ENCODE measurements around the gene LARP6. TPM values are rescaled to one million over a fixed set of nuclear protein-coding genes. Genes with fewer than 3 reads are reported as not detected.

Gene LARP6
- 1 to 10 TPM in 3 of 4 donors, not detected in 1; 2.3 to 7.1 (median 3.0) TPM for polyA plus RNA-seq
- long read RNA-seq, donor 1: 0 reads
- long read RNA-seq, donor 2: 0 reads
- long read RNA-seq, donor 3, full-length matches to known transcripts: 1 of 1 reads
- long read RNA-seq, donor 3, partial matches to known transcripts: 0 of 1 reads
- long read RNA-seq, donor 3, other reads (novel, unspliced or antisense): 0 of 1 reads
- long read RNA-seq, donor 4, full-length matches to known transcripts: 1 of 1 reads
- long read RNA-seq, donor 4, partial matches to known transcripts: 0 of 1 reads
- long read RNA-seq, donor 4, other reads (novel, unspliced or antisense): 0 of 1 reads
- long read RNA-seq, donor 5, partial matches to known transcripts: 0 of 1 reads
- long read RNA-seq, donor 5, other reads (novel, unspliced or antisense): 0 of 1 reads
- long read RNA-seq, donor 6, full-length matches to known transcripts: 2 of 2 reads
- long read RNA-seq, donor 6, partial matches to known transcripts: 0 of 2 reads
- long read RNA-seq, donor 6, other reads (novel, unspliced or antisense): 0 of 2 reads
- long read RNA-seq, donor 7, full-length matches to known transcripts: 21 of 21 reads
- long read RNA-seq, donor 7, partial matches to known transcripts: 0 of 21 reads
- long read RNA-seq, donor 7, other reads (novel, unspliced or antisense): 0 of 21 reads
- long read RNA-seq, donor 8, full-length matches to known transcripts: 3 of 3 reads
- long read RNA-seq, donor 8, partial matches to known transcripts: 0 of 3 reads
- long read RNA-seq, donor 8, other reads (novel, unspliced or antisense): 0 of 3 reads
- long read RNA-seq, donor 9: 0 reads
- long read RNA-seq, donor 10, full-length matches to known transcripts: 4 of 11 reads
- long read RNA-seq, donor 10, partial matches to known transcripts: 7 of 11 reads
- long read RNA-seq, donor 10, other reads (novel, unspliced or antisense): 0 of 11 reads

- Histone ChIP-seq H3K27me3 (ENCODE audit: control insufficient read depth in 3 of 3, insufficient read depth in 3 of 3, low read length in 3 of 3) (peaks cover 4 to 25% (median 12%) of the 10 kb centered on the region in 3 donors), H3K4me1 (ENCODE audit: control insufficient read depth in 3 of 3, insufficient read depth in 2 of 3, low read depth in 1 of 3, low read length in 2 of 3) (peaks cover 0 to 6% (median 4%) of the 10 kb centered on the region in 3 donors), H3K36me3 (ENCODE audit: control insufficient read depth in 3 of 3, insufficient read depth in 2 of 3, low read depth in 1 of 3, low read length in 3 of 3) (no peaks in the 10 kb centered on the region), H3K9me3 (ENCODE audit: control insufficient read depth in 2 of 2, insufficient read depth in 1 of 2, low read depth in 1 of 2, low read length in 1 of 2) (no peaks in the 10 kb centered on the region), H3K4me3 (ENCODE audit: low read depth in 1 of 3, low read length in 3 of 3) (peak within 1 kb of the TSS; percentile 47 to 51 (median 51)), H3K27ac (ENCODE audit: low read depth in 1 of 3, low read length in 2 of 3) (peak within 1 kb of the TSS in 2 of 3 donors; percentile 62)
- WGBS, 3 donors: 1% methylated on average over 36 to 78 of the region's 78 CpGs
- no peak for FAIRE-seq
- peak in 1 of 2 donors; percentile 70 for DNase-seq
Observed at GRCh38 chr15:70853973-70854665, at the start of gene LARP6. TSS of gene LARP6 (minus strand) at chr15:70854157. CDS start at chr15:70854088, 69 bp downstream.

GRCh38 chr15:70902107-70902506, 48.1 kb upstream of the LARP6 start:
- H3K4me3 ChIP-seq (ENCODE audit: low read depth in 1 of 3, low read length in 3 of 3): no peak overlapping the region
- H3K36me3 ChIP-seq (ENCODE audit: control insufficient read depth in 3 of 3, insufficient read depth in 2 of 3, low read depth in 1 of 3, low read length in 3 of 3): no peaks in the 10 kb centered on the region
- H3K4me1 ChIP-seq (ENCODE audit: control insufficient read depth in 3 of 3, insufficient read depth in 2 of 3, low read depth in 1 of 3, low read length in 2 of 3): peaks cover 0 to 8% (median 4%) of the 10 kb centered on the region in 3 donors
- peak overlapping the region in 1 of 3 donors; percentile 89 for H3K27ac ChIP-seq (ENCODE audit: low read depth in 1 of 3, low read length in 2 of 3)
- peak; percentile 43 to 90 for DNase-seq
- no peak for FAIRE-seq
- WGBS, 3 donors: 13 to 66% (median 49%) methylated on average over 1 of the region's 1 CpG
- H3K27me3 ChIP-seq (ENCODE audit: control insufficient read depth in 3 of 3, insufficient read depth in 3 of 3, low read length in 3 of 3): no peaks in the 10 kb centered on the region
- peaks cover 0 to 3% of the 10 kb centered on the region in 2 donors for H3K9me3 ChIP-seq (ENCODE audit: control insufficient read depth in 2 of 2, insufficient read depth in 1 of 2, low read depth in 1 of 2, low read length in 1 of 2)

DNA sequence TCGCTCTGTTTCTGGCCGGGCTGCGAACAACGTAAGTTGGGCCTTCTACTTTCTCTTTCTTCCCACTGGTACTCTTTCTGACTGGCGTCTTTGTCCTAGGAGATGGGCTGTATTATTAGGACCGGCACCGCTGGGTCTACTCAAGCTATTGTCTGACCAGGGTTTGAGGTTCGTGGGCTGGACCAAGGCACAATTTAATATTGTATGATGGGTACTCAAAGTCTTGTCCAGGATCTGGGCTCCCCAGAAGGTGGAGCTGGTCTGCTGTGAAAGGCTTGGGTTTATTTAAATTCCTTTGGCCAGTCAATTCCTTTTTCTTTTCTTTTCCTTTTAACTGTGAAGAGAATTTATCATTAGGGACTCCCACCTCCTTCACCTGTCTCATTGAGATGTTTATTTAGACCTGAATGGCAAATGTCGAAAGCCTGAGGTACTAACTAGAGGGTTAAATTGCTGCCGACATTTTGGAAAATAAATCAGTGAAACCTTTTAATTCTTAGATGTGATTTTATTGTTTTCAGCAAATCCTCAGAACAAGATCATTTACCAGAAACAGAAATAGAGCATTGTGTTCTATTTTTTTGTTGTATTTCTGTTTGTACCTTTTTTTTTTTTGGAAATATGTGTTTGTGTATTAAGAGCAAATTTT, 39.1 kb upstream of the LARP6 start:
- FAIRE-seq: no peak
- Histone ChIP-seq H3K9me3 (ENCODE audit: control insufficient read depth in 2 of 2, insufficient read depth in 1 of 2, low read depth in 1 of 2, low read length in 1 of 2) (no peaks in the 10 kb centered on the region), H3K4me1 (ENCODE audit: control insufficient read depth in 3 of 3, insufficient read depth in 2 of 3, low read depth in 1 of 3, low read length in 2 of 3) (peaks cover 0 to 7% (median 0%) of the 10 kb centered on the region in 3 donors), H3K27ac (ENCODE audit: low read depth in 1 of 3, low read length in 2 of 3) (peak overlapping the region; percentile 15 to 85 (median 40)), H3K27me3 (ENCODE audit: control insufficient read depth in 3 of 3, insufficient read depth in 3 of 3, low read length in 3 of 3) (no peaks in the 10 kb centered on the region), H3K4me3 (ENCODE audit: low read depth in 1 of 3, low read length in 3 of 3) (peak overlapping the region; percentile 37 to 76 (median 75)), H3K36me3 (ENCODE audit: control insufficient read depth in 3 of 3, insufficient read depth in 2 of 3, low read depth in 1 of 3, low read length in 3 of 3) (no peaks in the 10 kb centered on the region)
- WGBS, 3 donors: 3 to 7% (median 5%) methylated on average over 10 of the region's 10 CpGs
- peak in 1 of 2 donors; percentile 41 for DNase-seq

DNA sequence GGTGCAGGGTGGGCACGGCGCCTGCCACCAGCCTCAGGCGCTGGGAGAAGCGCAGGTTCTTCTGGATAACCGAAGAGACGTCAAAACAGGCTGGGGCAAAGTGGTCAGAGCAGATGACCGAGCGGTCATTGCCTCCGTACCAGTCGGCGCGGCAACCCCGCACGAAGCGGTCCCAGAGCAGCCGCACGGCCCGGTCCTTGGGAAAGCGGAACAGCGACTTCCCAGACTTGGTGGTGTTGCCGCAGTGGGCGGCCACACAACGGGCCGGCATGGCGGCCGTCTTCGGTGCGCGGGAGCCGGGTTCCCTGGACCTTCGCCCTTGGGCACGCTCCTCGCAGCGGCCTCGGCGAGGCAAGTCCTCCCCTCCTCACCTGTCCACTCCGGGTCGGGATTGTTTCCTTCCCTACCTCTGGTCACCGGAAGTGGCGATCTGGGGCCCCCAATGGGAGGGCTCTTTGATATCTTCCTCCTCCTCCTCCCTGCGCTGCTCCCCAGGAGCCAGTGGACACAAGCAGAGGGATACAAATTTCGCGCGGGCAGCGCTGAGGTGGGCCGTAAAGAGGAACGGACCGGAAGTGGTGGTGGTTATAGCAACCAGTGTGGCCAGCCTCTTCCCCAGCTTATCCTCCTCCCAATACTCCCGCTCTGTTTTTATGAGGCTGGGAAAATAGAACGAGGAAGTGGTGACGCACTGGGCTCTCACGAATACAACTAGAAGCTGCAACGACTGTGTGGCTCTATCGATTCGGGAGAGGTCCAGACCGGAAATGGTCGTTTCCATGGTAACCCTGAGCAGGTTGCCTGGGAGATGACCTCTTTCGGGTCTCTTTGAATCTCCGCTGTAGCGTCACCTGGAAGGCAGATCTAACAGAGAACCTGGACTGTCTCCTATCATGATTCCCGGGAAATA, 38.3 kb upstream of the LARP6 start, which contains the start of the genes LRRC49 and THAP10:
Gene LRRC49 (plus strand): TSS at position 825 of the 910 bp plus-strand sequence. CDS start 69 bp downstream, at position 894.
Gene THAP10 (minus strand): TSS at position 432 of the 910 bp plus-strand sequence. CDS start 161 bp downstream, at position 271.
- no peaks in the 10 kb centered on the region for H3K9me3 ChIP-seq (ENCODE audit: control insufficient read depth in 2 of 2, insufficient read depth in 1 of 2, low read depth in 1 of 2, low read length in 1 of 2)
- H3K27ac ChIP-seq (ENCODE audit: low read depth in 1 of 3, low read length in 2 of 3): peak within 1 kb of the TSS; percentile 40 to 85 (median 55)
- H3K4me1 ChIP-seq (ENCODE audit: control insufficient read depth in 3 of 3, insufficient read depth in 2 of 3, low read depth in 1 of 3, low read length in 2 of 3): peaks cover 0 to 7% (median 0%) of the 10 kb centered on the region in 3 donors
- DNase-seq: peak; percentile 88 to 93
- no peaks in the 10 kb centered on the region for H3K27me3 ChIP-seq (ENCODE audit: control insufficient read depth in 3 of 3, insufficient read depth in 3 of 3, low read length in 3 of 3)
- FAIRE-seq: no peak
- H3K36me3 ChIP-seq (ENCODE audit: control insufficient read depth in 3 of 3, insufficient read depth in 2 of 3, low read depth in 1 of 3, low read length in 3 of 3): no peaks in the 10 kb centered on the region
- peak within 1 kb of the TSS; percentile 37 to 76 (median 75) for H3K4me3 ChIP-seq (ENCODE audit: low read depth in 1 of 3, low read length in 3 of 3)
- 1 to 3% (median 1%) methylated on average over 57 to 61 of the region's 61 CpGs for WGBS, 3 donors

- FAIRE-seq: no peak
- no peak for DNase-seq
- Histone ChIP-seq H3K27me3 (ENCODE audit: control insufficient read depth in 3 of 3, insufficient read depth in 3 of 3, low read length in 3 of 3) (no peaks in the 10 kb centered on the region), H3K4me1 (ENCODE audit: control insufficient read depth in 3 of 3, insufficient read depth in 2 of 3, low read depth in 1 of 3, low read length in 2 of 3) (no peaks in the 10 kb centered on the region), H3K4me3 (ENCODE audit: low read depth in 1 of 3, low read length in 3 of 3) (no peak overlapping the region), H3K9me3 (ENCODE audit: control insufficient read depth in 2 of 2, insufficient read depth in 1 of 2, low read depth in 1 of 2, low read length in 1 of 2) (no peaks in the 10 kb centered on the region), H3K27ac (ENCODE audit: low read depth in 1 of 3, low read length in 2 of 3) (no peak overlapping the region), H3K36me3 (ENCODE audit: control insufficient read depth in 3 of 3, insufficient read depth in 2 of 3, low read depth in 1 of 3, low read length in 3 of 3) (no peaks in the 10 kb centered on the region)
- 72 to 75% (median 72%) methylated on average over 2 of the region's 2 CpGs for WGBS, 3 donors
Observed at GRCh38 chr15:70882361-70882760, 28.4 kb upstream of the LARP6 start.

- Histone ChIP-seq H3K4me3 (ENCODE audit: low read depth in 1 of 3, low read length in 3 of 3) (no peak overlapping the region), H3K27ac (ENCODE audit: low read depth in 1 of 3, low read length in 2 of 3) (no peak overlapping the region), H3K27me3 (ENCODE audit: control insufficient read depth in 3 of 3, insufficient read depth in 3 of 3, low read length in 3 of 3) (no peaks in the 10 kb centered on the region), H3K4me1 (ENCODE audit: control insufficient read depth in 3 of 3, insufficient read depth in 2 of 3, low read depth in 1 of 3, low read length in 2 of 3) (no peaks in the 10 kb centered on the region), H3K9me3 (ENCODE audit: control insufficient read depth in 2 of 2, insufficient read depth in 1 of 2, low read depth in 1 of 2, low read length in 1 of 2) (no peaks in the 10 kb centered on the region), H3K36me3 (ENCODE audit: control insufficient read depth in 3 of 3, insufficient read depth in 2 of 3, low read depth in 1 of 3, low read length in 3 of 3) (no peaks in the 10 kb centered on the region)
- FAIRE-seq: no peak
- 81 to 89% (median 87%) methylated on average over 2 of the region's 2 CpGs for WGBS, 3 donors
- DNase-seq: no peak
Observed at GRCh38 chr15:70880781-70881180, 26.8 kb upstream of the LARP6 start.

DNA sequence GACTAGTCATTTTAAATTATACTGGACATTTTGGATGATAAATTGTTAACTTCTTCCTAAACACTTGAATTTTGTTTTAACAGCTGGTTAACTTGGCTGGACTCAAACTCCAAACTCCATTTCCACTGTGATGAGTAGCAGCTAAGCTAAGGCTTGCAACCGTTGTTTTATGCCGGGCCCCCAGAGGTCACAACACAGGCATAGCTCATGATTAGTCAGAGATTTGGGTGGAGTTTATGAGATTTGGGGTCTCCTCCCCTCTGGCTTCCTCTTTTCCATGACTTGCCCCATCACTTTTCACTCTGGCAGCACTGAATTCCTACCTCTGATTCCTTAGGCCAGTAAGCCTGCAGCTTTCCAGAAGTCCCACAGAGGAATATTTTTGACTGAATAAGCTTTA, 25.4 kb upstream of the LARP6 start:
- Histone ChIP-seq H3K27me3 (ENCODE audit: control insufficient read depth in 3 of 3, insufficient read depth in 3 of 3, low read length in 3 of 3) (no peaks in the 10 kb centered on the region), H3K4me3 (ENCODE audit: low read depth in 1 of 3, low read length in 3 of 3) (no peak overlapping the region), H3K36me3 (ENCODE audit: control insufficient read depth in 3 of 3, insufficient read depth in 2 of 3, low read depth in 1 of 3, low read length in 3 of 3) (no peaks in the 10 kb centered on the region), H3K9me3 (ENCODE audit: control insufficient read depth in 2 of 2, insufficient read depth in 1 of 2, low read depth in 1 of 2, low read length in 1 of 2) (no peaks in the 10 kb centered on the region), H3K27ac (ENCODE audit: low read depth in 1 of 3, low read length in 2 of 3) (no peak overlapping the region), H3K4me1 (ENCODE audit: control insufficient read depth in 3 of 3, insufficient read depth in 2 of 3, low read depth in 1 of 3, low read length in 2 of 3) (no peaks in the 10 kb centered on the region)
- DNase-seq (no peak), FAIRE-seq (no peak)
- 54 to 78% (median 70%) methylated on average over 2 of the region's 2 CpGs for WGBS, 3 donors

All from small intestine (tissue), 16 donors.